Measurements from ENCODE around the gene SLC25A36.
"Not testable (repeated sequence)": the region's sequence is repeated elsewhere in the genome, so short reads cannot be mapped to it uniquely, and the experiment has no call there.

The SLC25A36 gene

GRCh38 chr3:140917772-140918171, 23.9 kb upstream of the SLC25A36 start:
- peaks cover 37 to 44% of the 10 kb centered on the region in 2 donors for H3K27me3 Mint-ChIP-seq
- no peaks in the 10 kb centered on the region for H3K36me3 Mint-ChIP-seq
- ATAC-seq (replicated peaks) (no peak), DNase-seq (no peak)
- no peaks in the 10 kb centered on the region for H3K9me3 Mint-ChIP-seq
- H3K27ac Mint-ChIP-seq: no peak overlapping the region
- no peaks in the 10 kb centered on the region for H3K4me1 Mint-ChIP-seq
- no peak overlapping the region for H3K4me3 Mint-ChIP-seq

GRCh38 chr3:140920029-140920428, 21.6 kb upstream of the SLC25A36 start:
- ATAC-seq (replicated peaks): no peak

GRCh38 chr3:140922634-140923033, 19.0 kb upstream of the SLC25A36 start:
- ATAC-seq (replicated peaks) (peak in 1 of 2 donors; percentile 50), DNase-seq (no peak)
- no peaks in the 10 kb centered on the region for H3K36me3 Mint-ChIP-seq
- no peak overlapping the region for H3K4me3 Mint-ChIP-seq
- H3K27ac Mint-ChIP-seq: no peak overlapping the region
- H3K4me1 Mint-ChIP-seq: no peaks in the 10 kb centered on the region
- H3K27me3 Mint-ChIP-seq: peaks cover 16 to 35% of the 10 kb centered on the region in 2 donors
- H3K9me3 Mint-ChIP-seq: no peaks in the 10 kb centered on the region

More at GRCh38 chr3:140920029-140920428, 21.6 kb upstream of the SLC25A36 start:
- no peaks in the 10 kb centered on the region for H3K36me3 Mint-ChIP-seq
- peaks cover 26 to 32% of the 10 kb centered on the region in 2 donors for H3K27me3 Mint-ChIP-seq
- H3K4me1 Mint-ChIP-seq: no peaks in the 10 kb centered on the region
- no peaks in the 10 kb centered on the region for H3K9me3 Mint-ChIP-seq
- no peak overlapping the region for H3K4me3 Mint-ChIP-seq
- DNase-seq: no peak
- no peak overlapping the region for H3K27ac Mint-ChIP-seq

- Mint-ChIP-seq H3K9me3 (no peaks in the 10 kb centered on the region), H3K27ac (no peak overlapping the region), H3K4me1 (no peaks in the 10 kb centered on the region), H3K27me3 (peaks cover 18 to 34% of the 10 kb centered on the region in 2 donors), H3K36me3 (no peaks in the 10 kb centered on the region), H3K4me3 (no peak overlapping the region)
- DNase-seq (no peak), ATAC-seq (replicated peaks) (no peak)
Measured at GRCh38 chr3:140924097-140924873, 17.4 kb upstream of the SLC25A36 start.

GRCh38 chr3:140927279-140928069, 14.2 kb upstream of the SLC25A36 start:
- Mint-ChIP-seq H3K4me1 (no peaks in the 10 kb centered on the region), H3K27ac (no peak overlapping the region), H3K4me3 (no peak overlapping the region), H3K27me3 (peaks cover 26 to 56% of the 10 kb centered on the region in 2 donors), H3K36me3 (no peaks in the 10 kb centered on the region), H3K9me3 (no peaks in the 10 kb centered on the region)
- ATAC-seq (replicated peaks) (no peak), DNase-seq (no peak)

- DNase-seq: no peak
- no peak overlapping the region for H3K4me3 Mint-ChIP-seq
- H3K27me3 Mint-ChIP-seq: peaks cover 30 to 63% of the 10 kb centered on the region in 2 donors
- no peaks in the 10 kb centered on the region for H3K4me1 Mint-ChIP-seq
- ATAC-seq (replicated peaks): no peak
- no peaks in the 10 kb centered on the region for H3K9me3 Mint-ChIP-seq
- peaks cover 0 to 4% of the 10 kb centered on the region in 2 donors for H3K36me3 Mint-ChIP-seq
- no peak overlapping the region for H3K27ac Mint-ChIP-seq
Measured at GRCh38 chr3:140929446-140929845, 12.2 kb upstream of the SLC25A36 start.

- DNase-seq (no peak), ATAC-seq (replicated peaks) (no peak)
- Mint-ChIP-seq H3K9me3 (peaks cover 2 to 3% of the 10 kb centered on the region in 2 donors), H3K4me3 (no peak overlapping the region), H3K27me3 (peaks cover 38 to 68% of the 10 kb centered on the region in 2 donors), H3K4me1 (no peaks in the 10 kb centered on the region), H3K36me3 (peaks cover 2 to 4% of the 10 kb centered on the region in 2 donors), H3K27ac (no peak overlapping the region)
Measured at GRCh38 chr3:140931016-140931454, 10.6 kb upstream of the SLC25A36 start.

GRCh38 chr3:140931801-140932200, 9.8 kb upstream of the SLC25A36 start:
- ATAC-seq (replicated peaks) (no peak), DNase-seq (no peak)
- Mint-ChIP-seq H3K4me3 (no peak overlapping the region), H3K9me3 (peaks cover 6% of the 10 kb centered on the region in 2 donors), H3K27me3 (peaks cover 40 to 64% of the 10 kb centered on the region in 2 donors), H3K4me1 (no peaks in the 10 kb centered on the region), H3K36me3 (peaks cover 2 to 4% of the 10 kb centered on the region in 2 donors), H3K27ac (no peak overlapping the region)

- Mint-ChIP-seq H3K36me3 (peaks cover 2 to 4% of the 10 kb centered on the region in 2 donors), H3K27me3 (peaks cover 40 to 54% of the 10 kb centered on the region in 2 donors), H3K4me1 (no peaks in the 10 kb centered on the region), H3K9me3 (peaks cover 6% of the 10 kb centered on the region in 2 donors), H3K4me3 (no peak overlapping the region), H3K27ac (no peak overlapping the region)
- DNase-seq (no peak), ATAC-seq (replicated peaks) (no peak)
Measured at GRCh38 chr3:140933109-140933508, 8.5 kb upstream of the SLC25A36 start.

- H3K9me3 Mint-ChIP-seq: peaks cover 6% of the 10 kb centered on the region in 2 donors
- DNase-seq (no peak), ATAC-seq (replicated peaks) (no peak)
- H3K4me3 Mint-ChIP-seq: no peak overlapping the region
- H3K27me3 Mint-ChIP-seq: peaks cover 36 to 52% of the 10 kb centered on the region in 2 donors
- peaks cover 2 to 4% of the 10 kb centered on the region in 2 donors for H3K36me3 Mint-ChIP-seq
- H3K27ac Mint-ChIP-seq: no peak overlapping the region
- H3K4me1 Mint-ChIP-seq: no peaks in the 10 kb centered on the region
Measured at GRCh38 chr3:140933552-140933951, 8.1 kb upstream of the SLC25A36 start.

- H3K4me1 Mint-ChIP-seq: peaks cover 3 to 23% of the 10 kb centered on the region in 2 donors
- H3K27ac Mint-ChIP-seq: peak overlapping the region; percentile 22
- H3K4me3 Mint-ChIP-seq; DNase-seq; H3K36me3 Mint-ChIP-seq; ATAC-seq (replicated peaks): not testable (repeated sequence)
- H3K9me3 Mint-ChIP-seq: peaks cover 8 to 13% of the 10 kb centered on the region in 2 donors
- H3K27me3 Mint-ChIP-seq: peaks cover 9 to 11% of the 10 kb centered on the region in 2 donors
Measured at GRCh38 chr3:140939305-140939704, 2.3 kb upstream of the SLC25A36 start.

GRCh38 chr3:140941090-140941433, 574 bp upstream of the SLC25A36 start:
- DNase-seq: no peak
- Mint-ChIP-seq H3K27me3 (peaks cover 2% of the 10 kb centered on the region in 2 donors), H3K4me1 (peaks cover 5 to 34% of the 10 kb centered on the region in 2 donors), H3K36me3 (peaks cover 2 to 6% of the 10 kb centered on the region in 2 donors), H3K9me3 (peaks cover 5 to 11% of the 10 kb centered on the region in 2 donors), H3K27ac (peak overlapping the region; percentile 99), H3K4me3 (peak overlapping the region; percentile 96 to 100)
- ATAC-seq (replicated peaks): no peak

GRCh38 chr3:140942221-140943104, 827 bp downstream of the SLC25A36 start:
- ATAC-seq (replicated peaks) (peak; percentile 50 to 54), DNase-seq (peak; percentile 52)
- Mint-ChIP-seq H3K27me3 (no peaks in the 10 kb centered on the region), H3K4me3 (peak overlapping the region; percentile 96 to 100), H3K27ac (peak overlapping the region; percentile 99), H3K36me3 (peaks cover 12 to 15% of the 10 kb centered on the region in 2 donors), H3K9me3 (peaks cover 2 to 7% of the 10 kb centered on the region in 2 donors), H3K4me1 (peaks cover 16 to 48% of the 10 kb centered on the region in 2 donors)
